ENCODE measurements around the gene CRISPLD2.

The CRISPLD2 gene

DNA sequence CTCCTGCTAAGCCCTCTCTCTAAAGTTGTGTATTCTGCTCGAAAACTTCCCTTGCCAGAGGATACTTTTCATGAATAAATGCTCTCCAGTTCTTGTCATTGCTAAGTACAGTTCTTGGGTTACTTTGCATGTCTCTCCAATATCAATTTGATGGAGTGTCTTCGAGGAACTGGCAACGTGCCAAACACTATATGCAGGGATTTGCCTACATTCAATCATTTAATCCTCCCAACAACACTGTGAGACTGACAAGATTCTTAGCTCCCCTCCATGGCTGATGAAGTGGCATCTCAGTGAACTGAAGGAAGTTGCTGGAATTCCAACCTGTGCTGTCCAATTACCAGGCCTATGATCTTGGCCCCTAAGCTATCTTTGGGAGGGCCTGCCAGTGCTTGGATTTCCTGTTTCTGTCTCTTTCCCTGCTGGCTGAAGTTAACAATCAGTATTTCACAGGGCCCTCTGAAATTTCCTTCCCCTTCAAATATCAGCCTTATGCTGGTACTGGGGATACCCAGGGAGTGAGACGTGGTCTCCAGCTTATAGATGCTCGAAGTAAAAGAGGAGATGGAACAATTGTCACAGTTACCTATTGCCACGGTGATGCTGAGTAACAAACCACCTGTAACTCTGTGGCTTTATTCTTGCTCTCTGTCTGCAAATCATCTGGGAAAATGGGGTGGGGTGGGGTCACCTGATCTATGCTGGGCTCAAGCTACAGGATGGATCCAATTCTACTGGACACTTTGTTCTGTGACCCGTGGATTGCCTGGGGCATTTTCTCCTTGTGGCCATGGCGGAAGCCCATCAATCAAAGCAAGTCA is 19.4 kb upstream of the CRISPLD2 start:
- DNase-seq (ENCODE audit: low read depth in 2 of 2): no peak

DNA sequence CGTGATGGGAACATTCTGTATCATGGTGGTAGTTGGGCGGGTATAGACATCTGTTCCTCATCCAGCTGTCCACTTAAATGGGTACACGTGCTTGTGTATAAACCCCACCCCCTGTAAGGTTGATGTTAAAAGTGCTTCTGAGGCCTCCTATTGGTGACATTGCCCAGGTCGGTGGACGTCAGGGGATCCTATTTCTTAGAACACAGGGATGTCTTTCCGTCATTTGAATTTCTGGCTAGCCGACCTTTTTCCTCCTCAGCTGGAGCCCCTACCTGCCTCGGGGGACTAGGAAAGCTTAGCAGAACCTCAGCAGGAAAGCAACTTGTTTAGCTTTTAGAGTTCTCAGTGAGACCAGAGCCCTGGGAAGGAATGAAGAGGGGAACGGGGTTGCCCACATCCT is 16.6 kb upstream of the CRISPLD2 start:
- no peak for DNase-seq (ENCODE audit: low read depth in 2 of 2)

DNA sequence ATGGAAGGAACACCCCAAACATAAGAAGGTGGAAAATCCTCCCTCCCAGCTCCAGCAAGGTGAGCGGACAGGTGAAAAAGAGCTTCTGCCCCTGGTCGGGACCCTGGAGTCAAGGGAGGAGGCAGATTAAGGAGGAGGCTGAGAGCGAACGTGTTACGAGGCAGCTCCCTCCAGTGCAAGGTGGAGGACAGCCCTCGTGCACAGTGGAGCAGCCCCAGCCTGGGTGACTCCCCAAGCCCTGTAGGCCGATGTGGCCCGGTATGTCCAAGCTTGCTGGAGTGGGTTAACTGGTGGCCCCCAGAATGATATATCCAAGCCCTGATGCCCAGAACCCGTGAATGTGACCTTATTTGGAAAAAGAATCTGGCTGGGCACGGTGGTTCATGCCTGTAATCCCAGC is 15.5 kb upstream of the CRISPLD2 start:
- DNase-seq (ENCODE audit: low read depth in 2 of 2): no peak

DNA sequence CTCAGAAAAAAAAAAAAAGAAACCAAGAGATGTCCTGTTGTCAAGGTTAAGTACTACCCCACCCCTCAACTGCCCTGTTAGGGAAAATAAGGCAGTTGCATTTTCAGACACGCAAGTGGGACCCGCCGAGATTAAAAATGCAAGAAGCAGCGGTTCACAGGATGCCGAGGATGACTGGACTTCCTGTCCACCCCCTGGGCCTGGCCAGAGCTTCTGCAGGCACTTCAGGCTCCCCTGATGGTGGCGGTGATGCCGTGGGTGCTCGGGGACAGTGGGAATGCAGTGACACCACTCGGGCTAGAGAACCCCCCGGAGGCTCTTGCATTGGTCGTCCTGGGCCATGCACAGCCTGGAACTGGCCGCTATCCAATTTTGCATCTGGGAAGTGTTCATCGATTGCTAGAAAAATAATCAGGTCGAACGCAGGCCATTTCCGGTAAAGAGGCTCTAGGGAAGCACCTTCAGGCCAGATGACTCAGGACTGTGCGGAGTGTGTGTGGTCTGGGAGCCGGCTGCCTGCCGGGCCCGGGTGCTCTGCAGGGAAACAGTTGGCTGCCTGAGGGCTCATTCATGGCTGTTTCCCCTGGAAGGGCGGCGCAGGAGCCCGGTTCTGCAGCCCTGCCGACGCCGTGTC is 13.4 kb upstream of the CRISPLD2 start:
- no peak for DNase-seq (ENCODE audit: low read depth in 2 of 2)

DNA sequence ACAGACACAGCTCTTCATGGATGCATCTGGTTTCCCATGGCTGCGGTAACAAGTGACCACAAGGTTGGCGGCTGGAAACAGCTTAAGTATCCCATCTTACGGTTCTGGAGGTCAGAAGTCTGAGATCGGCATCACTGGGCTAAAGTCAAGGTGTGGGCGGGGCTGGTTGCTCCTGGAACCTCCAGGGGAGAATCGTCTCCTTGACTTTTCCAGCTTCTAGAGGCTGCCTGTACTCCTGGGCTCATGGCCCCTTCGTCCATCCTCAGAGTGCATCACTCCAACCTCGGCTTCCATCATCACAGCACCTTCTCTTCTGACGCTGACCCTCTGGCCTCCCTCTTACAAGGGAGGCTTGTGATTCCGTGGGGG is 12.9 kb upstream of the CRISPLD2 start:
- no peak for DNase-seq (ENCODE audit: low read depth in 2 of 2)

DNA sequence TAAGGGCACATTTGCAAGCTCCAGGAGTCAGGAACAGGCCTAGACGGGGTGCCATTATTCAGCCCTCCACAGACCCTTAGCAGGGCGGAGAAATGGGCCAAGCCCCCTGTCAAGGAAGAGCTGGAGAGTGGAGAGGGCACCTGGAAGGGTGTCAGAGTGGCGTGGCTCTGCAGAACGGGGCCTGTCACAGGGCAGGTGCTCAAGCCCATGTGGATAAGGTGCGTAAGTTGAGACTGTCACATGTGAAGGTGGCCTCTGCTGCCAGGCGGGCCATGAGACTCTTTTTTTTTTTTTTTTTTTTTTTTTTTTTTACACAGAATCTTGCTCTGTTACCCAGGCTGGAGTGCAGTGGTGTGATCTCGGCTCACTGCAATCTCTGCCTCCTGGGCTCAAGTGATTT is 12.0 kb upstream of the CRISPLD2 start:
- no peak for DNase-seq (ENCODE audit: low read depth in 2 of 2)

DNA sequence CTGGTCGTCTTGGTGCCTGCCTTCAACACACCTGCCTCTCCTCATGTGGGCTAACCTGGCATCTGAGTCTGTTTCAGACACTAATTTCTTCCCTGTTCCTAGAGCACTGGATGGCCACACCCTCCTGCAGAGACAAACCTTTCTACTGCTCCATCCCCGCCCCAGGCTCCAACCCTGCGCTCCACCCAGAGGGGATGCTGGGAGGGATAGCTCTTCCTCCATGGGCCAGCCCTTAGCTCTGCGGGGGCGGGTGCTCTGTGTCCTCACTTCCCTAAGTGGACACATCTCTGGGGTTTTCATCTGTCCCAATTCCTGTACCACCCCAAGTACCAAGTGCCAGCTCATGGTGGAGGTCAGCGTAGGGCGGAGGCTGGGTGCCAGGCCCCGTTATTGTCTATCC is 11.0 kb upstream of the CRISPLD2 start:
- DNase-seq (ENCODE audit: low read depth in 2 of 2): no peak

DNA sequence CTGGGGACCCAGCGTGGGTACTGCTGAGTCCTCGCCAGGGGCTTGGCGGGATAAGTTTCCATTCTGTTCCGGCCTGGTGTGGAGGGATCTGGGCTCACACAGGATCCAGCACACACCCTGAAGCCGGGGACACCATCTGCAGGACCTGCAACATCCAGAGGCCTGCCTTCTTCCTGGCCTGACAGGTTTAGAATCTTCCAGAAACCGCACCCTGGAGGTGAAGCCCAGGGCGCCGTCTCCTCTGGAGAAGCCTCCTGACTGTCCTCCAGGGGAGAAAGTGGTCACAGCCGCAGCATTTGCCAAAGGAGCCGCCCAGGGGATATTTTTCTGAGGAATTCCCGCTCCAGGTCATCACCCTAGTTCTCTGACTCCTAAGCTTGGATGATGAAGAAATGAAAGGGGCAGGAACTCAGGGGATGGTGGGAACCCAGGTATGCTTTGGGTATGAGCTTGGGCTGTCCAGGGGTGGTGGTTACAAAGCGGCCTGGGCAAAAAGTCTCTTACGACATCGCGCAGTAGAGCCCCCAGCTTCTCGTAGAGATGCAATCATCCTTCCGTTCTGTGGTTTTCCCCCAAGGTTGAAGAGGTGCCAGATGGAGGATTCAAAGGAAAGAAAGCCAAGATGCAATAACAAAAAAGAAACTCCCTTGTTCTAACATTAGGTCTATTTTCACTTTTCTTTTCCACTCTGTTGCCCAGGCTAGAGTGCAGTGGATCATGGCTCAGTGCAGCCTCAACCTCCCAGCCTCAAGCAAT is 9.1 kb upstream of the CRISPLD2 start:
- DNase-seq (ENCODE audit: low read depth in 2 of 2): no peak

DNA sequence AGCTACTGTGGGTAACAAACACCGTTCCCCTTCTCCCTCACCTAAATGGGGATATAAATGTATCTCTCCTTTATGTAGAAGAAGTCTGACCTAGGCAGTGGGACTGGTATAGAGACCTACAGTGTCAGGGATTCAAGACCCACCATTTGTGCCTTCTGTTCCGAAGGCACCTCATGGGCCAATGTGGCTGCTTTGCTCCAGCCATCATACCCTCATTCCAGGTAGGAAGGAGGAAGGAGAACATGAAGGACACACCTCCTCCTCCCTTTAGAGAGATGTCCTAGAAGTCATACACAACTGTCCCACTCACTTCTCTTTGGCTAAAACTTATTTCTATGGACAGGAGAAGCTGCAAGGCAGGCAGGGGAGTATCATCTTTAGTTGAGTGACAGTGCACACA is 8.3 kb upstream of the CRISPLD2 start:
- DNase-seq (ENCODE audit: low read depth in 2 of 2): no peak

DNA sequence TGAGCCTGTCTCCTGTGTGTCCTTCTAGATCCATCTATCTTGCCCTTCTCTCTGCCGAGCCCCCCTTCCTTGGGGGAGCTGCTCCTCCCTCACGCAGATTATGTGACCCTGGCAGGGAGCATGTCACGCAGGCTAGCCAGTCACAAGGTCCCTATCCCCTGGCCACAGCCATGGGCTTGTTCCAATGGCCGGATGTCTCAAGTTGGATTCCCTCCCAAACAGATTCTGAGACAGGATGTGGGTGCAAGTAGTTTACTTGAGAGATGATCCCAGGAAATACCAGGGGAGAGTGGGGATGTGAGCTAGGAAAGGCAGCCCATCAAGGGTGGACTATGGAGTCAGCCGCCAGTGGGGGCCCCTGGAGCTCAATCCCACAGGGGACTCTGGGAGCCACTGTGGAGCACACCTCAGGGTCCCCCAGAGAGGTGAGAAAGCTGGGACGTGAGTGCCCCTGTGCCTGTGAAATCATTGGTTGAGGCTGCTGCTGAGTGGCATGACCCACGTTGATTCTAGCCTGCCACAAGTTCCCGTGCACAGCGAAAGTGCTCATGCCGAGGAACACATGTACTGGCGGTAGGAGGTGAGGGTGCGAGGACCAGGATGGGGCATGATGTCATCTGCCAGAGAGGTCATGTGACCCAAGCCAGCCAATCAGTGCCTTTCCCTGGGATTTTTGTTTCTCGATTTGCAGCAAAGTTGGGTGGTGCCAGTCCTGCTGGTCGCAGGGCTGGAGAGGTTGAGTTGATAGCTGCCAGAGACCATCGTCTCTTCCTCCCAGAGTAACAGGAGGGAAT is 6.4 kb upstream of the CRISPLD2 start:
- no peak for DNase-seq (ENCODE audit: low read depth in 2 of 2)

DNA sequence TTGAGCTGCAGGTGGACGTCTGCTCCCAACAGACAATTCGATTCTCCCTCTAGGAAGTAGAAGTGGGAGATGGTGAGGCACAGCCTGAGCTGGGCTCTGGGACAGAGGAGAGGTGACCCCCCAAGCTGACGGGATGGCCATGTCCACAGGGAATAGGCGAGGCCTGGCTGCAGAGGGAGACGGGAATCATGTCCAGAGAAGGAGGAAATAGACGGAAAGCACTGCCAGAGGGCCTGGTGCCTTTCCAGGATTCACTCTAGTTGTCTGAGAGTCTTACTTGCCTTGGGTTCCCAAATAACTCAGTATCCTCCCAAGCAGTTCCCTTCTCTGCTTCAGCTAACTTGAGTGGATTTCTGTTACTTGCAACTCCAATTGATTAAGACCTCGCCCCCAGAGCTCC is 4.3 kb upstream of the CRISPLD2 start:
- DNase-seq (ENCODE audit: low read depth in 2 of 2): no peak

DNA sequence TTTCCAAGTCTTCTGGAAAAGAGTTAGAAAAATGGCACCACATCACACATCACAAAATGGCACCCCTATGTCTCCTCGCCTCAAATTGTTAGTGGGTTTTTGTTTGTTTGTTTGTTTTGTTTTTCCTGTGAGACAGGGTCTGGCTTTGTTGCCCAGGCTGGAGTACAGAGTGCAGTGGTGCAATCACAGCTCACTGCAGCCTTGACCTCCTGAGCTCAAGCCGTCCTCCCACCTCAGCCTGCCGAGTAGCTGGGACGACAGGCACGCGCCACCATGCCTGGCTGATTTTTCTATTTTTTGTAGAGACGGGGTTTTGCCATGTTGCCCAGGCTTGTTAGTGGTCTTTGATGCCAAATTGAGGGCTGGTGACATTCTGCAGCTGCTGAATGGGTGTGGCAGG is 3.8 kb upstream of the CRISPLD2 start:
- DNase-seq (ENCODE audit: low read depth in 2 of 2): no peak

DNA sequence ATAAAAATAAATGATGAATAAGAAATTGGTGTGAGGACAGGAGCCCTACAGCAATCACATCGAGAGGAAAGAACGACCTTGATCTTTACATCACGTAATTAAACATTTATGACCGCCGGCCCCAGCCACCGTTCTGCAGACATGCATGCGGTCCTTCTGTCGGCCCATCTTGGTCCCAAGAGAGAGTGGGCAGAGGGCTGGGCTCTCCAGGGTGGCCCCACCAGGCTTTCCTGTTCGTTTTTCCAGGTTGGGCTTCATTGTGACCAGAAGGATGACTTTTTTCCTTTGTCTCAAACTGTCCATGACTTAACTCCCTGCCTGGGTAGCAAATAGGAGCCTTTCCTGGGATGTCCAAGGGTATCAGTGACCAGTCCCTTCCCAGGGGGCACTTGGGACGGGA is 3.3 kb upstream of the CRISPLD2 start:
- no peak for DNase-seq (ENCODE audit: low read depth in 2 of 2)

DNA sequence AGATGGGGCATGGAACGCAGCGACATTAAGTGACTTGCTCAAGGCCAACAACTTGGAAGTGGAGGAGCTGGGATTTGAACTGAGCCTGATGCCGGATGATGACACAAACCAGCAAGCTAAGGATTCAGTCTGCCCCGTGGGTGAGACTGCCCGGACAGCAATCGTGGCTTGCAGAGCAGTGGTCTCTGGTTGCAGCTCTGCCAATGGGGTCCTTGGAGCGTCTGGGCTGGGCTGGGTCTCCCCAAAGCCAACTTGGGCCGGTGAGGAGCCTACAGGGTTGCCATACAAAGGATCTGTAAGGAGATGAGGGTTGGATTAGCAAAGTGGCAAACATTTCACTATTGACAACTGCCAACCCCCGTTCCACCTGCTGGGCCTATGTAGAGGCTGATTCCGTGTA is 2.6 kb upstream of the CRISPLD2 start:
- DNase-seq (ENCODE audit: low read depth in 2 of 2): no peak

DNA sequence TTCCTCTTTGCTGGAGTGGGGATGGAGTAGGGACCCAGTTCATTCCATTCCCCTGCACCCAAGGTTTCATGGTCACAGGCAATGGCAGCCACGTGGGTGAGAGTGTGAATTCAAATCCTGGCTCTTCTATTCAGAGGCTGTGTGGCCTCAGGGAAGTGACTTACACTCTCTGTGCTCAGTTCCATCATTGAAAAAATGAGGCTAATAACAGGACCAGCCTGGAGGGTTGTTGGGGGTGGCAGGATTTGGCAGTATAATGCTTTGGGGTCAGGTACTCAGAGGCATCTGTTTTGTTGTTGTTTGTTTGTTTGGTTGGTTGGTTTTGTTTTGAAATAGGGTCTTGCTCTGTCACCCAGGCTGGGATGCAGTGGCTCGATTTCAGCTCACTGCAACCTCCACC is 2.2 kb upstream of the CRISPLD2 start:
- DNase-seq (ENCODE audit: low read depth in 2 of 2): no peak

DNA sequence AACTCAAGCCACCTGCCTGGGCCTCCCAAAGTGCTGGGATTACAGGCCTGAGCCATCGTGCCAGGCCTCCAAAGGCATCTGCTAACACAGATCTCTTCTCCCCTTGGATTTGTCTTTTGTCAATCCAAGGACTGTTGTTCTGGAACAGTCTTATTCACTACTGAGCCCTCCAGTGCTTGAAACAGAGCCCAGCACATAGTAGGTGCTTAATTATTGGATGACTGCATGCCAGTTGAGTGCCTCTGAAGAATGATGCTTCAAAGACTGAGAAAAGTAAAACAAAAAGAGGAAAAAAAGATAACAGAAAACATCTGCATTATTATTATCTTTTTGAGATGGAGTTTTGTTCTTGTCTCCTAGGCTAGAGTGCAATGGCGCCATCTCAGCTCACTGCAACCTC is 1.7 kb upstream of the CRISPLD2 start:
- DNase-seq (ENCODE audit: low read depth in 2 of 2): no peak

DNA sequence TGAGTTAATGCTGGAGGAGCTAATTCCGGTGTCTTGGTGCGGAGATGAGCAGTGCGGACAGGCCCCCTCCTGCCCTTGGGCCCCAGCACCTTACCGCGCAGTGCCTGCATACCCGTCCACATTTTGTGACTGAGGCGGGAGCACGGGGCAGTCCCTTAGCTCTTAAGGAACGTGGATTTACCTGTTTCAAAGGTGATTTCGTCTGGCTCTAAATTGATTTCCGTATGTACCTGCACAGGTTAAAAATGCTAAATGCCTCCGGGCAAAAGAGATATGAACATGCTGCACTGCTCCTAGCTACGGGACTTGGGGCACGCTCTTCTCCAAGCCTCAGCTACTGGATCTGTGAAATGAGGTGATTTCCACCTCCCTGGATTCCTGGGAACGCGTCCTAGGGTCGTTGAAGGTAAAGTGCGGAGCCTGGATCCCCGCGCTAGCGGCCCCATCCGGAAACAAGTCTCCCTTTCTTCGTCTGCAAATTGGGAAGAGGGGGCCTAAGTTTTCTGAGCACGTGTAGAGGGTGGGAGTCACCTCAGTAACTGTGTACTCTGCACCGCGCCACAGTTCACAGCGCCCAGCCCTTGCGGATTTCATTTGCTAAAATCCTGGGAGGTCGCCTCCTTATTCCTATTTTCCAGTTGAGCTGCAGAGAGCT is 669 bp upstream of the CRISPLD2 start:
- no peak for DNase-seq (ENCODE audit: low read depth in 2 of 2)

DNA sequence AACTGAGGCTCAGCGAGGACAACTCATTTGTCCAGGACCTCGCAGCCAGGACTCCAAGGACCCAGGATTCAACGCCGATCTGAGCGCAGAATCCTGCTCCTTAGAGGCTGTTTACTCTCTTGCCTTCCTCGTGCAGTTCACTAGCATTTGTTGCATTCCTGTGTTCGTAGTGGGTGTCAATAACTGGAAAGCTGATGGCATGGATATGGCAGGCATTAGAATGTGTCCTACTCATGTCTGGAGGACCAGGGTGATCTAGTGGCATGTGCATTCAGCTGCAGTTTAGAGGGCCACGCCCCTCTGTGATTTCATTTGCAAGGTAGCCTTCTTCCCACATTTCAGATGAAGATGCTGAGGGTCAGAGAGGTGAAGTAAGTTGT is 510 bp downstream of the CRISPLD2 start:
- no peak for DNase-seq (ENCODE audit: low read depth in 2 of 2)

DNA sequence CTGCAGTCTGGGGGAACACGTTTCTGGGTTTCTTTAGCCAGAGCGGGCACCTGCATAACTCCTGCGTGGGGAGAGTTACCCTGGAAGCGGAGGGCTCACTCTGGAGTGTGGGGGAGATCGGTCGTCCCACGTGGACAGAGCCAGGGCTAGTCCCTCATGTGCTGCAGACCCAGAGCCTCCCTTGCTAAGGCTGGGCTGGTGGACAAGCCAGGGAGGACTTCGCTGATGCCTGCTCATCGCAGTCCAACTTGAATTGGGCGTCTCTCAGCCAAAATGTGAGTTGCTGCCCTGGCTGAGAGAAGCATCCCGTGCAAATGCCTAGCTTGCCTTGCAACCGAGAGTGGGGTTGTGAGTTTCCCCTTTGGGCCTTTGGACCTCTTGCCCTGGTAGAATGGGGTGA is 986 bp downstream of the CRISPLD2 start:
- DNase-seq (ENCODE audit: low read depth in 2 of 2): no peak

DNA sequence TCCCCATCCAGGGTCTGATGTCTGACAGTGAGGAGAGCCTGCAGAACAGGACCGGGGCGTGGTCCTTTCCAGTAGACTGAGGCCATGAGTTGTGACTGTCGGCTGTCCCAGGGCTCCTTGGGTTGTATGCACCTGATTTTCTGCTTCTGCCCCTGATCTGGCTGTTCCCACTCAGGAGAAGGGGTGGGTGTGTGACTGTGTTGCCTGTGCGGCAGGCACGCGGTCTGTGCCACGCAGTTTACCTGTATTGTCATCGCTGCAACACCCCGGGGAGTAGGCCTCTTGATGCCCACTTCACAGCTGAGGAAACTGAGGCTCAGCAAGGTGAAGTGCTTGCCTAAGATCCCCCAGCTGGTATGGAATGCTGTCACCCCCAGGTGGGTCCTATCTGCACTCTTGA is 1.4 kb downstream of the CRISPLD2 start:
- DNase-seq (ENCODE audit: low read depth in 2 of 2): no peak
